Keratinocyte (primary cell): Measurements from ENCODE around the gene SNX14. TPM values are rescaled to one million over a fixed set of nuclear protein-coding genes. Genes with fewer than 3 reads are reported as not detected.

Source experiments
- DNase-seq: peaks from one replicate; pipeline ENCODE4 v3.0.0-alpha.2; 2011; ENCODE audit warnings: low read depth, missing footprints, low spot score
- FAIRE-seq: peaks from 2 replicates; lab custom pipeline; 2011; peaks lifted over from hg19 to GRCh38; lab: Jason Lieb, UNC
- H2AFZ ChIP-seq: 2 replicates; pipeline ENCODE4 v1.6.0; 2012; ENCODE audit warnings: low read length, control low read depth, inconsistent platforms; ENCODE audit not compliant: control insufficient read depth
- H3K27ac ChIP-seq: 2 replicates; pipeline ENCODE4 v1.5.1; 2011; ENCODE audit warnings: low read length; ENCODE audit not compliant: control insufficient read depth, insufficient read depth
- H3K27me3 ChIP-seq: 3 replicates; pipeline ENCODE4 v1.6.0; 2011; ENCODE audit warnings: low read length; ENCODE audit not compliant: control insufficient read depth, insufficient read depth; ENCODE audit errors: extremely low read depth
- H3K36me3 ChIP-seq, 2 experiments: 2 replicates in 1 of 2; 3 replicates in 1 of 2; pipeline ENCODE4 v1.5.1; 2011; ENCODE audit warnings: low read length in 2 of 2, mild to moderate bottlenecking in 1 of 2; ENCODE audit not compliant: control insufficient read depth in 2 of 2, insufficient read depth in 2 of 2; ENCODE audit errors: extremely low read depth in 1 of 2
- H3K4me1 ChIP-seq: 3 replicates; pipeline ENCODE4 v1.5.1; 2011; ENCODE audit warnings: low read length; ENCODE audit not compliant: control insufficient read depth, insufficient read depth; ENCODE audit errors: extremely low read depth
- H3K4me2 ChIP-seq: 3 replicates; pipeline ENCODE4 v1.6.0; 2011; ENCODE audit warnings: low read depth, low read length; ENCODE audit not compliant: control insufficient read depth, insufficient read depth; ENCODE audit errors: extremely low read depth
- H3K4me3 ChIP-seq, 3 experiments: fragments of 200-600 bp in 1 of 3; sonication (generic) in 1 of 3; 2 replicates in 2 of 3; 3 replicates in 1 of 3; pipeline ENCODE4 v1.5.1; 2011 to 2016; ENCODE audit warnings: low read length in 3 of 3, mild to moderate bottlenecking in 3 of 3, control low read depth in 2 of 3, inconsistent platforms in 1 of 3, low read depth in 1 of 3, mixed read lengths in 1 of 3, mixed run types in 1 of 3, moderate library complexity in 1 of 3; ENCODE audit not compliant: control insufficient read depth in 2 of 3, insufficient read depth in 2 of 3; ENCODE audit errors: extremely low read depth in 1 of 3
- H3K79me2 ChIP-seq: 2 replicates; pipeline ENCODE4 v1.6.0; 2012; ENCODE audit warnings: low read length; ENCODE audit not compliant: control insufficient read depth, insufficient read depth
- H3K9ac ChIP-seq: 3 replicates; pipeline ENCODE4 v1.6.0; 2011; ENCODE audit warnings: low read length; ENCODE audit not compliant: control insufficient read depth, insufficient read depth; ENCODE audit errors: extremely low read depth
- H3K9me1 ChIP-seq: 3 replicates; pipeline ENCODE4 v1.6.0; 2011; ENCODE audit warnings: low read length; ENCODE audit not compliant: control insufficient read depth, insufficient read depth; ENCODE audit errors: extremely low read depth
- H3K9me3 ChIP-seq: 2 replicates; pipeline ENCODE4 v1.5.1; 2012; ENCODE audit warnings: low read depth, low read length; ENCODE audit not compliant: control insufficient read depth
- H4K20me1 ChIP-seq: 3 replicates; pipeline ENCODE4 v1.6.0; 2011; ENCODE audit warnings: low read length; ENCODE audit not compliant: control insufficient read depth, insufficient read depth; ENCODE audit errors: extremely low read depth
- CTCF ChIP-seq, 3 experiments: IDR thresholded peaks in 1 of 3; conservative IDR thresholded peaks in 1 of 3; optimal IDR thresholded peaks in 1 of 3; 2 replicates in 2 of 3; 3 replicates in 1 of 3; pipeline versions ENCODE3 to v1.5.1; 2011; ENCODE audit warnings: low read length in 3 of 3, mild to moderate bottlenecking in 3 of 3, moderate library complexity in 2 of 3, control low read depth in 1 of 3, inconsistent platforms in 1 of 3; ENCODE audit not compliant: insufficient read depth in 2 of 3; ENCODE audit errors: extremely low read depth in 1 of 3
- EZH2 ChIP-seq: IDR thresholded peaks from one replicate; pipeline ENCODE4 v1.6.1; 2012; ENCODE audit warnings: inconsistent platforms, mild to moderate bottlenecking, low read length, moderate library complexity
- dilution Hi-C: fragments of 300-500 bp; cut with MboI; formaldehyde crosslinking; loops from one replicate; pipeline ENCODE4 v1.7.0; 2020; ENCODE audit warnings: low sequenced_read_pairs; ENCODE audit not compliant: extremely low pct_ligation_motif_present
- polyA plus RNA-seq, 5 experiments: library from polyadenylated mRNA; depleted of rRNA in 3 of 5; stranded (reverse) in 3 of 5; stranded (forward) in 1 of 5; unstranded in 1 of 5; fragments of >200 nt; gene quantifications; 1 replicate in 1 of 5; 2 replicates in 3 of 5; 3 replicates in 1 of 5; pipeline versions ENCODE4 v1.2.1 to v1.2.3, GENCODE V29; 2011 to 2012; ENCODE audit warnings: missing spikeins in 2 of 5, low read depth in 1 of 5, low replicate concordance in 1 of 5

The SNX14 gene
- polyA plus RNA-seq, 1 donor (not counting 4 experiments of a cell fraction or from before 2014, with no cell fraction given) = 97.5 TPM

GRCh38 chr6:85494547-85495536, 98.8 kb downstream of the SNX14 start:
- no peak for DNase-seq
- Histone ChIP-seq H3K27ac (no peak overlapping the region), H3K9ac (no peak overlapping the region), H2AFZ (no peak overlapping the region), H4K20me1 (no peaks in the 10 kb centered on the region), H3K79me2 (no peaks in the 10 kb centered on the region), H3K4me3 (no peak overlapping the region), H3K27me3 (no peaks in the 10 kb centered on the region), H3K9me3 (no peaks in the 10 kb centered on the region), H3K9me1 (peaks cover 4% of the 10 kb centered on the region), H3K4me1 (peaks cover 15% of the 10 kb centered on the region), H3K36me3 (peaks cover 10 to 23% of the 10 kb centered on the region in 2 experiments), H3K4me2 (no peak overlapping the region)
- FAIRE-seq = peak; percentile 51
- no peak for TF ChIP-seq CTCF (optimal IDR thresholded peaks at IDR 0.05 in 1 of 3, IDR thresholded peaks at IDR 0.05 in 1 of 3, conservative IDR thresholded peaks at IDR 0.05 in 1 of 3; ENCODE audit: extremely low read depth in 1 of 3, insufficient read depth in 2 of 3, low read length in 3 of 3)
- TF ChIP-seq EZH2 = no peak
- dilution Hi-C loops = loop anchor here (25.0 kb wide), 1 partner anchor 133 kb away; no protein-coding TSS in a partner anchor

- dilution Hi-C loops = loop anchor here (25.0 kb wide), 1 partner anchor 131 kb away; no protein-coding TSS in a partner anchor
- Histone ChIP-seq H3K4me1 (peaks cover 9% of the 10 kb centered on the region), H2AFZ (no peak overlapping the region), H4K20me1 (no peaks in the 10 kb centered on the region), H3K27me3 (no peaks in the 10 kb centered on the region), H3K4me2 (no peak overlapping the region), H3K36me3 (peaks cover 11 to 29% of the 10 kb centered on the region in 2 experiments), H3K79me2 (no peaks in the 10 kb centered on the region), H3K27ac (no peak overlapping the region), H3K9ac (no peak overlapping the region), H3K9me3 (no peaks in the 10 kb centered on the region), H3K9me1 (no peaks in the 10 kb centered on the region), H3K4me3 (no peak overlapping the region)
- TF ChIP-seq EZH2 (no peak), CTCF (optimal IDR thresholded peaks at IDR 0.05 in 1 of 3, IDR thresholded peaks at IDR 0.05 in 1 of 3, conservative IDR thresholded peaks at IDR 0.05 in 1 of 3; ENCODE audit: extremely low read depth in 1 of 3, insufficient read depth in 2 of 3, low read length in 3 of 3) (no peak)
- DNase-seq = no peak
- no peak for FAIRE-seq
Observed at GRCh38 chr6:85493389-85493788, 100.3 kb downstream of the SNX14 start.
